Lower lobe of right lung (tissue), 2 donors: ENCODE data around the gene PLCL2. TPM values are rescaled to one million over a fixed set of nuclear protein-coding genes. Genes with fewer than 3 reads are reported as not detected.

Experiments
- ATAC-seq, 2 donors: fragments of 200-7000 bp; cut with Tn5 transposase; one replicate each; pipeline ENCODE4 v1.9.1; 2020 to 2022; ENCODE audit warnings: mild to moderate bottlenecking in 2 of 2, moderate library complexity in 2 of 2
- DNase-seq: peaks from one replicate; pipeline ENCODE4 v3.0.0-alpha.2; 2020
- H3K27ac ChIP-seq: fragments of 200-600 bp; one replicate; pipeline ENCODE4 v1.8.0; 2022
- H3K27me3 ChIP-seq: fragments of 200-600 bp; one replicate; pipeline ENCODE4 v1.8.0; 2022; ENCODE audit warnings: low read depth
- H3K36me3 ChIP-seq: fragments of 200-600 bp; one replicate; pipeline ENCODE4 v1.8.0; 2022; ENCODE audit warnings: mild to moderate bottlenecking
- H3K4me1 ChIP-seq: fragments of 200-600 bp; one replicate; pipeline ENCODE4 v1.8.0; 2022
- H3K4me3 ChIP-seq: fragments of 200-600 bp; one replicate; pipeline ENCODE4 v1.8.0; 2022; ENCODE audit warnings: mild to moderate bottlenecking
- H3K9me3 ChIP-seq: fragments of 200-600 bp; one replicate; pipeline ENCODE4 v1.8.0; 2022
- intact Hi-C: fragments of 100-400 bp; cut with DNase I; formaldehyde crosslinking; loops from one replicate; pipeline ENCODE4 v1.11.0; 2022
- total RNA-seq: library from RNA; stranded (reverse); fragmentation: NEBNext Ultra II Directional; extraction: Animal tissue kit (Norgen Biotek cat#: 25700); gene quantifications from one replicate; pipeline ENCODE4 v1.2.1, GENCODE V29; 2021
- TF ChIP-seq, protein P1 (sequence below): fragments of 200-600 bp; IDR thresholded peaks from one replicate; pipeline ENCODE4 v1.8.0; 2022; ENCODE audit warnings: antibody characterized with exemption, mild to moderate bottlenecking
- donor health status: DM: no; HTN: yes; CAD: no; lungs with severe emphysema.

Gene PLCL2
- total RNA-seq, 1 donor from 2014 or later: 12.1 TPM

DNA sequence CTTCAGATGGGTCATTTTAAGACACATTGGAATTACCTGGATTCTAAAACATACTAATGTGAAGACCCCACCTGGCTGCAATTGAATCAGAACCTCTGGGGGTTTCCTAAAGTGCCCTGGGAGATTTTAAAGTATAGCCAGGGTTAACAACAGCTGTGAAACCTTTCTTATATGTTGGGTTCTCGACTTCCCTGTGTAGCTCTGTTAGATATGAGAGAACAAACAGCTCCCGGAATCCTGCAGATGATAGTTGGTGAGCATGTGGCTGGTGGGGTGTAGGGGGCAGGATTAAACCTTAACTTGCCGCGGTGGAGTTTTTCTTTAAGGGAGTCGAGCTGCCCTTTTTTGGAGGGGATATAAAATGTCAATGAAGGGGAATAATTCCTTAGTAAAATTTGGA lies 12.1 kb downstream of the PLCL2 start:
- no peak overlapping the region for H3K4me3 ChIP-seq
- no peaks in the 10 kb centered on the region for H3K9me3 ChIP-seq
- no peaks in the 10 kb centered on the region for H3K4me1 ChIP-seq
- intact Hi-C loops: no loop called here
- H3K27me3 ChIP-seq: no peaks in the 10 kb centered on the region
- ATAC-seq (no peak), DNase-seq (no peak)
- H3K27ac ChIP-seq: no peak overlapping the region
- no peaks in the 10 kb centered on the region for H3K36me3 ChIP-seq
- TF ChIP-seq, protein P1, sequence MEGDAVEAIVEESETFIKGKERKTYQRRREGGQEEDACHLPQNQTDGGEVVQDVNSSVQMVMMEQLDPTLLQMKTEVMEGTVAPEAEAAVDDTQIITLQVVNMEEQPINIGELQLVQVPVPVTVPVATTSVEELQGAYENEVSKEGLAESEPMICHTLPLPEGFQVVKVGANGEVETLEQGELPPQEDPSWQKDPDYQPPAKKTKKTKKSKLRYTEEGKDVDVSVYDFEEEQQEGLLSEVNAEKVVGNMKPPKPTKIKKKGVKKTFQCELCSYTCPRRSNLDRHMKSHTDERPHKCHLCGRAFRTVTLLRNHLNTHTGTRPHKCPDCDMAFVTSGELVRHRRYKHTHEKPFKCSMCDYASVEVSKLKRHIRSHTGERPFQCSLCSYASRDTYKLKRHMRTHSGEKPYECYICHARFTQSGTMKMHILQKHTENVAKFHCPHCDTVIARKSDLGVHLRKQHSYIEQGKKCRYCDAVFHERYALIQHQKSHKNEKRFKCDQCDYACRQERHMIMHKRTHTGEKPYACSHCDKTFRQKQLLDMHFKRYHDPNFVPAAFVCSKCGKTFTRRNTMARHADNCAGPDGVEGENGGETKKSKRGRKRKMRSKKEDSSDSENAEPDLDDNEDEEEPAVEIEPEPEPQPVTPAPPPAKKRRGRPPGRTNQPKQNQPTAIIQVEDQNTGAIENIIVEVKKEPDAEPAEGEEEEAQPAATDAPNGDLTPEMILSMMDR: no peak

GRCh38 chr3:16897254-16897926 lies 12.6 kb downstream of the PLCL2 start:
- H3K4me1 ChIP-seq: no peaks in the 10 kb centered on the region
- no peak for ATAC-seq
- H3K36me3 ChIP-seq: no peaks in the 10 kb centered on the region
- no peaks in the 10 kb centered on the region for H3K27me3 ChIP-seq
- DNase-seq: no peak
- TF ChIP-seq, protein P1: no peak
- no peaks in the 10 kb centered on the region for H3K9me3 ChIP-seq
- no peak overlapping the region for H3K4me3 ChIP-seq
- intact Hi-C loops: no loop called here
- no peak overlapping the region for H3K27ac ChIP-seq

DNA sequence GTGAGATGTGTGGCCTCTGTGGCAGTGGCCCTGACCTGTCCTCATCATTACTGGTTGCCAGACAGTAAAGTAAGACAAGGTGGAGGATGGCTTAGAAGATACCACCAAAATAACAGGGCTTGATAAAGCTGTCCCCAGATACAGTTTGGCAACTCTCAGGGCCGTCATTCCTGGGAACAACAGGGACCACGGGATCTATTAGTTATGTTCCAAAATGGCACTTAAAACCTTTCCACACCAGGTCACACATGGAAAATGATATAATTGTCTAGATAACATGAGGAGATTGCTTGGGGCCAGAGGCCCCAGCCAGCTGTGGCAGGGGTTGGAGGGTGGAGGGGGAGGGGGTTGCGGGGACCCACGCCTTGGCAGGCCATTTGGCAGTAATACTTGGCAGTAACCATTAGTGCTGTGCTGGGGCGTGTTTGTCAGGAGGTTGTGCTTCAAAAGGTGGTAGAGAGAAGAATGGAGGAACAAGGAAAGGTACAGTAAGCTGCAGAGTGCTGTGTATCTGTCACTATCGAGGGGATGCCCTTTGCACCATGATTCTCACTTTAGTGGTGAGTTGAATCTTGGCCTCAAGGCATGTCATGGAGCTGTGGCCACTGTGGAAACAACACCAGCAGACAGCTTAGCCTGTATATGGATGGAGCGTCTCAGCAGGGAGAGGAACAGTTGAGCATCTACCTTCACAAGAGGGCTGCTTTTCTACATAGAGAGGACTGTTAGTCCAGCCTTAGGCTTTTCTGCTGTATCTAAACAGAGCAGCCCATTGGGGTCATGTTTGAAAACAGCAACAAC lies 14.0 kb downstream of the PLCL2 start:
- no peak overlapping the region for H3K4me3 ChIP-seq
- H3K9me3 ChIP-seq: no peaks in the 10 kb centered on the region
- intact Hi-C loops: no loop called here
- DNase-seq: no peak
- ATAC-seq: no peak
- no peaks in the 10 kb centered on the region for H3K4me1 ChIP-seq
- TF ChIP-seq, protein P1: no peak
- H3K27ac ChIP-seq: no peak overlapping the region
- no peaks in the 10 kb centered on the region for H3K36me3 ChIP-seq
- H3K27me3 ChIP-seq: no peaks in the 10 kb centered on the region

GRCh38 chr3:16899919-16900318 lies 15.2 kb downstream of the PLCL2 start:
- Histone ChIP-seq H3K9me3 (no peaks in the 10 kb centered on the region), H3K4me1 (no peaks in the 10 kb centered on the region), H3K27me3 (no peaks in the 10 kb centered on the region), H3K4me3 (no peak overlapping the region), H3K36me3 (no peaks in the 10 kb centered on the region), H3K27ac (no peak overlapping the region)
- ATAC-seq (no peak), DNase-seq (no peak)
- TF ChIP-seq, protein P1: no peak
- intact Hi-C loops: no loop called here

DNA sequence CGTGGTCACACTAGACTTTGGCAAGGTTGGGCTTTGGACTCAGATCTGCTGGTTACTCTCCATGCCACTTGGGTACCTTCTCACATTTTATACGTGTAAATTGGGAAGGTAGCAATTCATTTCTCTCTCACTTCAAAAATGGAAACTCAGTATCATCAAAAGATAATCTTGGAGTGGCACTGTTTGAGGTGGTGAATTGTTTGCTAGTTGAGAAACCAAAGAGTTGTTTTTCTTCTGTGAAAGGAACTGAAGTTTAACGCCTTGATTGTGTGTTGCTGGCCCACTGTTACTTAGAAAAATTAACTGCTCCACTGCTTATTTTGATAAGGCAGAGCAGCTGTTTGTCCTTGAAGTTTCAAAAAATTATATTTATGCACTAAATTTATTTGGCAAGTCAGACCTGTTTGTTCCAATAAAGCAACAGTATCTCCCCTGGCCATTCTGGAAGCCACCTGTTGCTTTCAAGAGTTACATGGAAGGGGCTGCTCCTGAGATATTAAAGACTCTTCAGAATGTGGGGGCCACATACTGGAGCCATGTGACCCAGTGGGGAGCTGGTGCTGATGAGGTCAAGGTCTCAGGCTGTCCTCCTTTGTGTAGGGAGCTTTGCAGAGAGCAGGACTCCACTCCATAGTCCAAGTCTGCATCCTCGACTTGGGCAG lies 16.2 kb downstream of the PLCL2 start:
- DNase-seq: no peak
- Histone ChIP-seq H3K9me3 (no peaks in the 10 kb centered on the region), H3K27me3 (no peaks in the 10 kb centered on the region), H3K27ac (no peak overlapping the region), H3K4me3 (no peak overlapping the region), H3K4me1 (peaks cover 4% of the 10 kb centered on the region), H3K36me3 (no peaks in the 10 kb centered on the region)
- no peak for ATAC-seq
- intact Hi-C loops: no loop called here
- TF ChIP-seq, protein P1: no peak
